ENCODE data around the gene HBM.
"Not testable (repeated sequence)": the region's sequence is repeated elsewhere in the genome, so short reads cannot be mapped to it uniquely, and the experiment has no call there.

The HBM gene, protein sequence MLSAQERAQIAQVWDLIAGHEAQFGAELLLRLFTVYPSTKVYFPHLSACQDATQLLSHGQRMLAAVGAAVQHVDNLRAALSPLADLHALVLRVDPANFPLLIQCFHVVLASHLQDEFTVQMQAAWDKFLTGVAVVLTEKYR

GRCh38 chr16:165539-166374 is at the start of gene HBM:
HBM (plus strand) TSS chr16:165978; CDS start chr16:165998, 20 bp downstream.
- no peak for DNase-seq (ENCODE audit: low read depth)

DNA sequence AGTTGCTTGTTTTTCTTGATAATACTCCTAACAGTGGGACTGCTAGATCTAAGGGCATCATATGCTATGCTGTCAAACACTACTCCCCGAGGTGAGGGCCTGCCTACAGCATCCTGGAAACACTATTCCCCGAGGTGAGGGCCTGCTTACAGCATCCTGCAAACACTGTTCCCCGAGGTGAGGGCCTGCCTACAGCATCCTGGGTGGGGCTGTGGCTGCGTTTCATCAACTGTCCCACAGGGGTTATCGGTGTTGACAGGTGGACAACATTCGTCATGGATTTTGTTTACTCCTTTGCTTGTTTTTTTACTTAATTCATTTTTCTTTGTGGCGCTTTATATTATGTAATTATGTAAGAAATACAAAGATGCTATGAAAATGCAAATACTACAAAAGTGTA is 49.8 kb upstream of the HBM start:
- DNase-seq (ENCODE audit: low read depth) = no peak

GRCh38 chr16:117379-118365 is 48.1 kb upstream of the HBM start:
- peak; percentile 55 for DNase-seq (ENCODE audit: low read depth)

DNA sequence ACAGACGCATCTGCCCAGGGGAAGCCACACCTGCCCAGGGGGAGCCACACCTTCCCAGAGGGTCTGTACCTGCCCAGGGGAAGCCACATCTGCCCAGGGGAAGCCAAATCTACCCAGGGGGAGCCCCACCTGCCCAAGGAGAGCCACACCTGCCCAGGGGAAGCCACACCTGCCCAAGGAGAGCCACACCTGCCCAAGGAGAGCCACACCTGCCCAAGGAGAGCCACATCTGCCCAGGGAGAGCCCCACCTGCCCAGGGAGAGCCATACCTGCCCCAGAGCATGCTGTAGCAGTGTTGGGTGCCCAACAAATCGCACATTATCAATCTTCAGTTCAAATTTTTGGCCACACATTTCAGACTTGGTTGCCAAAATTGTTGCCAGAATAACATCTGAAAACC is 46.9 kb upstream of the HBM start:
- DNase-seq (ENCODE audit: low read depth) = no peak

GRCh38 chr16:119295-119694 is 46.5 kb upstream of the HBM start:
- DNase-seq (ENCODE audit: low read depth) = no peak

DNA sequence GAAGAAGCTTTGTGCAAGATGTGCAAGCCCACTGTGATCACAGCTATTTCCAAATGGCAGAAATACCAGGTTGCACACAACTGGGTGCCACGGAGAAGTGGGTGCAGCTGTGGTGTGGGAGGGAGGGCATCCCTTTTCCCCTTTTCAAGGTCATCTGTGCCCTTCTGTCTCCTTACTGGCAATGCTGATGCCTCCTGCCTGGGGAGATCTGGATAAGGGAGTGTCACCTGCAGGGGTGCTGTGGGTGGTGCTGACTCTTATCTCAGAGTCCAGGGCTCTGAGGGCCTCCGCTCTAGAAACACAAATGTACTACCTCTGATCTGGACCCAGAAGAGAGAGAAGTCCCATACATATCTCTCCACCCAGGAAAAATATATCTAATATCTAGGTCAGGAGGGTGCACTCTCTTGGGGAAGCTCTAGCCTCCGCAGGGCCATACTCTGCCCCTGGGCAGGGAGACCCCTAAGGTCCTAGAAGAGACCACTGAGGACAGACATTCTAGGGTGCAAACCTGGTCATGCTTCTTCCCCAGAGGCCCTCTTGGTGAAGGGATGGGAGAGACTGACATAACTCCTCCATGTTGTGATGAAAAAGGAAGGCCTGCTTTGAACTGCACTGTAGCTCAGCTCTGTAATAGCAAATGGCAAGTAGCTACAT is 45.8 kb upstream of the HBM start:
- no peak for DNase-seq (ENCODE audit: low read depth)

DNA sequence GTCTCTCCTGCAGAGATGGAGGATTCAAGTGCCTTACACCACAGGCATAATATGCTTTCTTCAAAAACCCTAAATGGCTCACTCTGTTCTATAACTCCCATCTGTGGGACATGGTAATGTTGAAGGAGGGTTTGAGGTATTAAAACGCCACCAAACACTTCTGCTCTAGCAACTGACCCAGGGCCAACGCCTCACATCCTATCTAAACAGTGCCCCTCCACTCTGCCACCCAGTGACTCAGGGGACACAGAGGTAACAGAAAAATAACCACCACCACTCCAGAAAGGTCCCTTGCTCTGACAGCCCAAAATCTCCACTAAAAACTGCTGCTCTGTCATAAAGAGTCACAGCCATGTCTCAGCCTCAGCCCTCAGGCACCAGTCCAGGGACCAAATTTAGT is 45.0 kb upstream of the HBM start:
- no peak for DNase-seq (ENCODE audit: low read depth)

DNA sequence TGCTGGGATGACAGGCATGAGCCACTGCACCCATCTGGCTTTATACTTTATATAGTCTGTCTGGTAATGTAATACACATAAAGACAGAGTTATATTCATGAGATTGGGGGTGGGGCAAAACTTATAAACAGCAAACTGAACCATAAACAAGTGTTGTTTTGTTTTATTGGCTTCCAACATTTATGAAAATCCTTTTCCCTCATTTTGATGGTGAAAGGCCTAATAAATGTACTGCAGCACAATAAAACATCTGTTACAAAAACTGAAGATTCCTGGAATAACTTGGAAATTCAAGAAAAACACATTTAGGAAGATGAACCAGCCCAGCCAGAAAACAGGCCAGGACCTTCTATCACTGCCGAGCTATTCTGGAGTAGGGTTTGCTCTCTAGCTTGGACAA is 43.4 kb upstream of the HBM start:
- no peak for DNase-seq (ENCODE audit: low read depth)

DNA sequence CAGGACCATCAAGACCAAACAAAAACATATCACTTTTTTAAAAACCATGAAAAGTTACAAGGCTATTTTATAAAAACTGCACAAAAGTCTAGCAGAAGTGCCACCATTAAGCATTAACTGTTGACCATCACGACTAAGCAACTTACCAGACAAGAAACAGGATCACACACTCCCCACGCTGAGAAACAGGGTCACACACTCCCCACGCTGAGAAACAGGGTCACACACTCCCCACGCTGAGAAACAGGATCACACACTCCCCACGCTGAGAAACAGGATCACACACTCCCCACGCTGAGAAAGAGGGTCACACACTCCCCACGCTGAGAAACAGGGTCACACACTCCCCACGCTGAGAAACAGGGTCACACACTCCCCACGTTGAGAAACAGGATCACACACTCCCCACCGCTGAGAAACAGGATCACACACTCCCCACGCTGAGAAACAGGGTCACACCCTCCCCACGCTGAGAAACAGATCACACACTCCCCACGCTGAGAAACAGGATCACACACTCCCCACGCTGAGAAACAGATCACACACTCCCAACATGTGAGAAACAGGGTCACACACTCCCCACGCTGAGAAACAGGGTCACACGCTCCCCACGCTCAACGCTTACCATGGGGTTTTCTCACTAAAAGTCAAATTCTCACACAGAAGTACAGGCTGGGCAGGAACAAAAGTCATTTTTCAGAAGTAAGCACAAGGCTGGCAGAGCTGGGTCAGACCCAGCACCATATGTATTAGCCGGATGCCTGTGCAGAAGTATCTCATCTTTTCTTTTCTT is 42.0 kb upstream of the HBM start:
- not testable (repeated sequence) for DNase-seq (ENCODE audit: low read depth)

- no peak for DNase-seq (ENCODE audit: low read depth)
Observed at GRCh38 chr16:125011-125410, 40.8 kb upstream of the HBM start.

GRCh38 chr16:129075-129474 is 36.7 kb upstream of the HBM start:
- DNase-seq (ENCODE audit: low read depth) = no peak

DNA sequence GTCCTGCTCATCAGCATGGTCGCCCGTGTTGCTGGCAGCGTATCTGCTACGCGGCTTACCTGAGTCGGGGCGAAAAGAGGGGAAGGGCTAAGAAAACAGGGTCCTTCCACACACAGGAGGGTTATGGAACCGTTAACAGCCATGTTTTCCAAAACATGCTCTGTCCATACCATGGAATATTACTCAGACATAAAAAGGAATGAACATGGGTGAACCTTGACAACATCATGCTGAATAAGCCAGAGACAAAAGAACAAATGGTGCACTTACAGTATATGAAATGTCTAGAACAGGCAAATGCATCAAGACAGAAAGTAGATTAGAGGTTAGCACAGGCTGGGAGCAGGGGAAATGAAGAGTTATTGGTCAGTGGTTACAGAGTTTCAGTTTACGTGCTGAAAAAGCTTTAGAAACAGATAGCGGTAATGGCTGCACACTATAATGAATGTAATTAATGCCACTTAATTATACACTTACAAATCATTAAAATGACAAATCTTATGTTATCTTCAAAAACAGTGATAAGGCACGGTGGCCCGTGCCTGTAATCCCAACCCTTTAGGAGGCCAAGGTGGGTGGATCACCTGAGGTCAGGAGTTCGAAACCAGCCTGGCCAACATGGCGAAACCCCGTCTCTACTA is 35.1 kb upstream of the HBM start:
- no peak for DNase-seq (ENCODE audit: low read depth)

DNA sequence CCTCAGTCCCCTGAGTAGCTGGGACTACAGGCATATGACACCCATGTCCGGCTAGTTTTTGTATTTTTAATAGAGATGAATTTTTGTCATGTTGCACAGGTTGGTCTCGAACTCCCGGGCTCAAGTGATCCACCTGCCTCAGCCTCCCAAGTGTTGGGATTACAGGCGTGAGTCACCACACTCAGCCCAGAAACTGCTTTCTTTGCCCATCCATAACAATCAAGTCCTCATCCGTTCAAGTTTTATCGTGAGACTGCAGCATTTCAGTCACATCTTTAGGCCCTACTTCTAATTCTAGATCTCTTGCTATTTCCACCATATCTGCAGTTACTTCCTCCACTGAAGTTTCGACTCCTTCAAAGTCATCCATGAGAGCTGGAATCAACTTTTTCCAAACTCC is 33.7 kb upstream of the HBM start:
- no peak for DNase-seq (ENCODE audit: low read depth)

- no peak for DNase-seq (ENCODE audit: low read depth)
Observed at GRCh38 chr16:133716-134115, 32.1 kb upstream of the HBM start.

GRCh38 chr16:138049-138417 is 27.7 kb upstream of the HBM start:
- DNase-seq (ENCODE audit: low read depth) = no peak

GRCh38 chr16:140175-140857 is 25.5 kb upstream of the HBM start:
- no peak for DNase-seq (ENCODE audit: low read depth)

DNA sequence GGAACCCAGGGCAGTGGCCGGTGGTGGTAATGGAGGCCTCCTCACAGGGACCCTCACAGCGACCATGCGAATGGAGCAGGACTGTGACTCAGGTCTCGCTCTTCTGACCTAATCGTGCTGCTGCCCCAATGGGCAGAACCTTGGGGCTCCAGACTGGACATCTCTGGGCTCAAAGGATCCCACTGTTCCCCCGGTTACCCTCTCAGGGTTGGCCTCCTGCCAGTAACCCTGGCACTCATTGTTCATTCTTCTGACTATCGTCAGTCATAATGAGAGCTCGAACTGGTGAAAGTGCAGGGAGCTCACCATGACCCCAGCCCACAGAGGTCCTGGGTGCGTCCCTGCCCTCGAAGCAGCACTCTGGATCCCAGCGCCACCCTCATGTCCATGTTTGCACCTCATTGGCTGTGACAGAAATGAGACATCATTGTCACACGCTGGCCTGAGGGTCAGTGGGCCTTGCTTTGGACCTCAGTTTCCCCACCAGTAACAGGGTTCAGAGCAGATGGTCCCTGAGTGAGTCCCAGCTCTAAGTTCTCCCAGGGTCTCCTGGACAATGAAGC is 23.3 kb upstream of the HBM start:
- DNase-seq (ENCODE audit: low read depth) = no peak

DNA sequence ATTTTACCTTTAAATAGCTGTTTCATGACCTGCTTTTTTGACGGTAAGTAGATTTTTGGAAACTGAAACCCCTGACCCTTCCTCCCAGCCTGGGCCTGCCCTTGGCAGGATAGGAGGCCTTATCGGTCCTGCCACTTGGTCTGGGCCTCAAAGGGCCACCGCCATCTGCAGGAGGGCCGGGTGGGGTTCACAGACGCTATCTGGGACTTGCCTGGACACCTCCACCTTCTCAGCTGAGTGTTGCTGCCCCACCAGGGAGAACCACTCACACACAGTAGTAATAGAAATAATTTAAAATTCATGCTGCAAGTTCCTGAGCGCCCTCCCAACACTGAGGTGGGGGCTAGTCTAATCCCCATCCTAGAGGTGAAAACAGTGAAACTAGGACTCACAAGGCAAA is 22.7 kb upstream of the HBM start:
- DNase-seq (ENCODE audit: low read depth) = no peak

DNA sequence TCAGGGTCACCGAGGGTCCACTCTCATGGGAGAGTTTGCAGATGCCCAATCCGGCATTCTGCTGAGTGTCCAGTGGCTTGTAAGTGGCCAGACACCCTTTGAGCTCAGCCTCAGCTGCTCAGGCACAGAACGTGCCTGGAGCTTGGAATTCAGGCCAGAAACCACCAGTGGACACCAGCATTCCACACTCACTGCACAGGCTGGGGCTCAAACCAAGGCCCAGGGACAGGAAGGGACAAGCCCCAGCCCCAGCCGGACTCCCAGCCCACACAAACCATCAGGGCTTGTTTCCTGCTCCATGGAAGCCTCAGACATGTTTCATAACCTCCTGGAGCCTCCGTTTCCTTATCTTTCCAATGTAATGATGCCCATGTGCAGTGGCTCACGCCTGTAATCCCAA is 22.3 kb upstream of the HBM start:
- DNase-seq (ENCODE audit: low read depth) = no peak

DNA sequence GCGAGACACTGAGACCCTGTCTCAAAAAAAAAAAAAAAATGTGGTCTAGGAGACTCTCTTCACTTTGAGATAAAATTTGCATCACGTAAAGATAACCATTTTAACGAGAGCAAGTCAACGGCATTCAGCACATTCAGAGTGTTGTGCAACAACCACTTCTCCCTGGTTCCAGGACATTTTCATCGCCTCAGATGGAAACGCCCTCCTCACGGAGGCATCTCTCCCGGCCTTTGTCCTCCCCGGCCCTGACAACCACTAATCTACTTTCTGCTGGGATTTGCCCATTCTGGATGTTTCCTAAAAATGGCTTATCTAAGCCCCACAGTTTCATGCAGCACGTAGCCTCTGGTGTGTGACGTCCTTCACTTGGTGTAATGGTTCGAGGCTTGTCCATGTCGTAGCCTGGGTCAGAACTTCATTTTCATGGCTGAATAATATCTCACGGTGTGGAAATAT is 21.0 kb upstream of the HBM start:
- DNase-seq (ENCODE audit: low read depth) = no peak

Data from stimulated activated CD8-positive, alpha-beta memory T cell treated with anti-CD3 and anti-CD28 coated beads, Interleukin-15, amount 100 ng/mL, for 1 hour (primary cell).